Endothelial cell of umbilical vein (primary cell): ENCODE measurements around the gene MCC. TPM values are rescaled to one million over a fixed set of nuclear protein-coding genes. Genes with fewer than 3 reads are reported as not detected.

Experiments
- BruUV-seq: library from RNA; stranded (reverse); fragments of 400-500 nt; replicated peaks from 2 replicates; lab custom pipeline; 2021; lab: Mats Ljungman, UMichigan
- CTCF ChIA-PET: fragments of 300-600, 350-600 bp; sonication (Branson Sonifier 250); formaldehyde crosslinking; loops from one replicate; lab custom pipeline; 2021; ENCODE audit warnings: antibody characterized with exemption, inconsistent platforms; lab: Charles Lee
- POLR2A ChIA-PET: fragments of 300-600, 350-600 bp; sonication (Branson Sonifier 250); formaldehyde crosslinking; loops from one replicate; lab custom pipeline; 2021; ENCODE audit warnings: antibody characterized with exemption, inconsistent platforms; lab: Charles Lee
- DNase-seq: peaks from one replicate; pipeline ENCODE4 v3.0.0-alpha.2; 2011; ENCODE audit warnings: low read depth, low spot score
- FAIRE-seq: peaks from 2 replicates; lab custom pipeline; 2011; peaks lifted over from hg19 to GRCh38; lab: Jason Lieb, UNC
- H2AFZ ChIP-seq: 2 replicates; pipeline ENCODE4 v1.6.0; 2012; ENCODE audit warnings: low read depth, low read length, control low read depth, inconsistent platforms
- H3K27ac ChIP-seq: 2 replicates; pipeline ENCODE4 v1.5.1; 2011; ENCODE audit warnings: low read depth, mild to moderate bottlenecking, control low read depth, low read length, moderate library complexity; ENCODE audit not compliant: insufficient read depth
- H3K27me3 ChIP-seq, 2 experiments: 2 replicates each; pipeline versions ENCODE4 v1.6.0 to v1.6.1; 2011; ENCODE audit warnings: low read length in 2 of 2, mixed read lengths in 1 of 2; ENCODE audit not compliant: control insufficient read depth in 2 of 2, insufficient read depth in 2 of 2
- H3K36me3 ChIP-seq, 2 experiments: 2 replicates in 1 of 2; 3 replicates in 1 of 2; pipeline ENCODE4 v1.5.1; 2011; ENCODE audit warnings: low read length in 2 of 2, mild to moderate bottlenecking in 1 of 2, moderate library complexity in 1 of 2; ENCODE audit not compliant: control insufficient read depth in 2 of 2, insufficient read depth in 2 of 2; ENCODE audit errors: extremely low read depth in 1 of 2
- H3K4me1 ChIP-seq: 3 replicates; pipeline ENCODE4 v1.5.1; 2011; ENCODE audit warnings: mild to moderate bottlenecking, low read length; ENCODE audit not compliant: control insufficient read depth, insufficient read depth; ENCODE audit errors: extremely low read depth
- H3K4me2 ChIP-seq: 2 replicates; pipeline ENCODE4 v1.6.1; 2011; ENCODE audit warnings: low read length, control low read depth, mixed read lengths; ENCODE audit not compliant: insufficient read depth
- H3K4me3 ChIP-seq, 3 experiments: fragments of 200-600 bp in 1 of 3; sonication (generic), shearing (Covaris generic) in 1 of 3; replicated peaks in 1 of 3; 2 replicates each; pipeline ENCODE4 v1.5.1; 2011 to 2016; ENCODE audit warnings: control low read depth in 3 of 3, low read length in 3 of 3, mild to moderate bottlenecking in 2 of 3, inconsistent platforms in 1 of 3, low read depth in 1 of 3, moderate library complexity in 1 of 3; ENCODE audit not compliant: insufficient read depth in 1 of 3
- H3K79me2 ChIP-seq: 2 replicates; pipeline ENCODE4 v1.6.0; 2012; ENCODE audit warnings: low read length, inconsistent platforms; ENCODE audit not compliant: control insufficient read depth, insufficient read depth
- H3K9ac ChIP-seq: replicated peaks from 2 replicates; pipeline ENCODE3; 2011; ENCODE audit warnings: low read length, control low read depth; ENCODE audit not compliant: insufficient read depth; ENCODE audit errors: extremely low read depth
- H3K9me1 ChIP-seq: replicated peaks from 3 replicates; pipeline ENCODE4 v1.6.0; 2011; ENCODE audit warnings: mild to moderate bottlenecking, low read length; ENCODE audit not compliant: control insufficient read depth, insufficient read depth; ENCODE audit errors: extremely low read depth
- H3K9me3 ChIP-seq: replicated peaks from 2 replicates; pipeline ENCODE4 v1.5.1; 2012; ENCODE audit warnings: low read length, inconsistent platforms; ENCODE audit not compliant: control insufficient read depth, insufficient read depth
- H4K20me1 ChIP-seq: replicated peaks from 2 replicates; pipeline ENCODE3; 2011; ENCODE audit warnings: mild to moderate bottlenecking, low read length; ENCODE audit not compliant: control insufficient read depth, insufficient read depth; ENCODE audit errors: extremely low read depth
- EZH2 ChIP-seq: IDR thresholded peaks from 2 replicates; pipeline ENCODE4 v1.6.1; 2012; ENCODE audit warnings: borderline replicate concordance, low read depth, mild to moderate bottlenecking, moderate library complexity, low read length, inconsistent platforms; ENCODE audit not compliant: severe bottlenecking
- FOS ChIP-seq: IDR thresholded peaks from 2 replicates; pipeline ENCODE4 v1.6.1; 2011; ENCODE audit warnings: mild to moderate bottlenecking, low read length, moderate library complexity, borderline replicate concordance; ENCODE audit not compliant: insufficient read depth
- GATA2 ChIP-seq: IDR thresholded peaks from 2 replicates; pipeline ENCODE4 v1.7.0; 2011; ENCODE audit warnings: low read depth, mild to moderate bottlenecking, moderate library complexity, mixed read lengths, low read length; ENCODE audit not compliant: insufficient read length, insufficient read depth
- JUN ChIP-seq: IDR thresholded peaks from 2 replicates; pipeline ENCODE4 v1.6.1; 2011; ENCODE audit warnings: borderline replicate concordance, low read depth; ENCODE audit not compliant: insufficient read length, insufficient read depth
- MYC ChIP-seq: IDR thresholded peaks from one replicate; pipeline ENCODE4 v1.6.1; 2011; ENCODE audit warnings: mild to moderate bottlenecking, low read depth, low read length
- POLR2A ChIP-seq: IDR thresholded peaks from 2 replicates; pipeline ENCODE4 v1.6.1; 2012; ENCODE audit warnings: low read depth, mild to moderate bottlenecking, control low read depth, low read length
- POLR2AphosphoS5 ChIP-seq: IDR thresholded peaks from 2 replicates; pipeline ENCODE4 v1.6.1; 2012; ENCODE audit warnings: low read depth, mild to moderate bottlenecking, control low read depth, low read length, moderate library complexity; ENCODE audit not compliant: insufficient read depth
- dilution Hi-C: fragments of 300-500 bp; cut with MboI; formaldehyde crosslinking; loops from one replicate; pipeline ENCODE4 v1.15.0; 2019; ENCODE audit warnings: low sequenced_read_pairs; ENCODE audit not compliant: extremely low pct_ligation_motif_present
- intact Hi-C: fragments of 100-400 bp; cut with micrococcal nuclease; formaldehyde crosslinking; loops from one replicate; pipeline ENCODE4 v1.10.0; 2022
- polyA plus RNA-seq, 4 experiments: library from polyadenylated mRNA; depleted of rRNA in 3 of 4; stranded (reverse) in 3 of 4; unstranded in 1 of 4; fragments of >200 nt; gene quantifications; 2 replicates each; pipeline versions ENCODE4 v1.2.1 to v1.2.3, GENCODE V29; 2011 to 2012; ENCODE audit warnings: missing spikeins in 1 of 4
- total RNA-seq: library from RNA; stranded (reverse); gene quantifications from 2 replicates; pipeline ENCODE4 v1.2.3, GENCODE V29; 2021
- TF ChIP-seq, protein P1 (sequence below): IDR thresholded peaks from 2 replicates; pipeline ENCODE4 v1.6.1; 2011; ENCODE audit not compliant: insufficient read depth, insufficient read length
- TF ChIP-seq, protein P2 (sequence below), 2 donors: IDR thresholded peaks; 1 replicate in 1 of 2; 2 replicates in 1 of 2; pipeline ENCODE4 v1.5.1; 2011; ENCODE audit warnings: low read length in 2 of 2, mild to moderate bottlenecking in 2 of 2, moderate library complexity in 2 of 2, control low read depth in 1 of 2, inconsistent platforms in 1 of 2, low read depth in 1 of 2; ENCODE audit not compliant: insufficient read depth in 1 of 2; ENCODE audit errors: extremely low read depth in 1 of 2

Gene MCC
- total and polyA plus RNA-seq, 2 donors (not counting 3 experiments of a cell fraction or from before 2014, with no cell fraction given) = 6.9 to 27.5 TPM

DNA sequence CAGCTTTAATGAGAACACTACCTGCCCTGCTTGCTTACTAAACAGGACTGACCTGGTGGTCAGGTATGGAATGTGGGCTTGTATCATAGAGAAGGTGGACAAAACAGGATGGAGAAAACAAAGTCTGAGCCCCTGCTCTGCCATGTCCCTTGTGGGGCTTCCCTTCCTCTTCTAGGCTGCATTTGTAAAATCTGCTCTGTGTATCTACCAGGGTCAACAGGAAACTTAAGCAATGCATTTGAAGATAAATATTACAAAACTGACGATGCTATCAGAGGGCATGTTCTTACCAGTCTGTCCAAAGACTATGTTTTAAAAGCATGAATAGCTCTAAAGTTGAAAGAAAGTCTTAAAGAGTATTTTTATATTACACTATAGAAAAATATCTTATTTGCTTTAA is 282.9 kb downstream of the MCC start:
- TF ChIP-seq MYC (no peak), EZH2 (no peak), FOS (no peak), POLR2A (no peak), GATA2 (no peak), POLR2AphosphoS5 (no peak), JUN (no peak)
- TF ChIP-seq, protein P1, sequence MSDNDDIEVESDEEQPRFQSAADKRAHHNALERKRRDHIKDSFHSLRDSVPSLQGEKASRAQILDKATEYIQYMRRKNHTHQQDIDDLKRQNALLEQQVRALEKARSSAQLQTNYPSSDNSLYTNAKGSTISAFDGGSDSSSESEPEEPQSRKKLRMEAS = no peak
- TF ChIP-seq, protein P2, sequence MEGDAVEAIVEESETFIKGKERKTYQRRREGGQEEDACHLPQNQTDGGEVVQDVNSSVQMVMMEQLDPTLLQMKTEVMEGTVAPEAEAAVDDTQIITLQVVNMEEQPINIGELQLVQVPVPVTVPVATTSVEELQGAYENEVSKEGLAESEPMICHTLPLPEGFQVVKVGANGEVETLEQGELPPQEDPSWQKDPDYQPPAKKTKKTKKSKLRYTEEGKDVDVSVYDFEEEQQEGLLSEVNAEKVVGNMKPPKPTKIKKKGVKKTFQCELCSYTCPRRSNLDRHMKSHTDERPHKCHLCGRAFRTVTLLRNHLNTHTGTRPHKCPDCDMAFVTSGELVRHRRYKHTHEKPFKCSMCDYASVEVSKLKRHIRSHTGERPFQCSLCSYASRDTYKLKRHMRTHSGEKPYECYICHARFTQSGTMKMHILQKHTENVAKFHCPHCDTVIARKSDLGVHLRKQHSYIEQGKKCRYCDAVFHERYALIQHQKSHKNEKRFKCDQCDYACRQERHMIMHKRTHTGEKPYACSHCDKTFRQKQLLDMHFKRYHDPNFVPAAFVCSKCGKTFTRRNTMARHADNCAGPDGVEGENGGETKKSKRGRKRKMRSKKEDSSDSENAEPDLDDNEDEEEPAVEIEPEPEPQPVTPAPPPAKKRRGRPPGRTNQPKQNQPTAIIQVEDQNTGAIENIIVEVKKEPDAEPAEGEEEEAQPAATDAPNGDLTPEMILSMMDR (IDR thresholded peaks at IDR 0.05; ENCODE audit: extremely low read depth in 1 of 2, insufficient read depth in 1 of 2, low read depth in 1 of 2, low read length in 2 of 2) = no peak
- DNase-seq = no peak
- Histone ChIP-seq H3K79me2 (no peaks in the 10 kb centered on the region), H3K9ac (no peak overlapping the region), H2AFZ (no peak overlapping the region), H3K4me1 (peaks cover 9% of the 10 kb centered on the region), H3K36me3 (no peaks in the 10 kb centered on the region), H3K9me3 (no peaks in the 10 kb centered on the region), H3K9me1 (no peaks in the 10 kb centered on the region), H3K27ac (no peak overlapping the region), H4K20me1 (no peaks in the 10 kb centered on the region), H3K4me3 (no peak overlapping the region), H3K27me3 (no peaks in the 10 kb centered on the region), H3K4me2 (no peak overlapping the region)
- intact Hi-C loops (no loop called here), dilution Hi-C loops (no loop called here)
- ChIA-PET POLR2A (no interaction called here), CTCF (interaction anchor here (0.9 to 1.7 kb wide), 4 partner anchors 19 to 401 kb away, joined by 3 to 7 read pairs (median 4); no protein-coding TSS in a partner anchor)
- FAIRE-seq = no peak
- no TSS peak for BruUV-seq
